ENCODE measurements around the gene IL17RB.
A peak's percentile ranks its signal among the peaks of the same experiment; 100 is the strongest.

The IL17RB gene

GRCh38 chr3:53812434-53812833, 33.9 kb upstream of the IL17RB start:
- no peak for DNase-seq

- no peak for DNase-seq
Measured at GRCh38 chr3:53813229-53813628, 33.1 kb upstream of the IL17RB start.

- no peak for DNase-seq
Measured at GRCh38 chr3:53813876-53814275, 32.5 kb upstream of the IL17RB start.

DNA sequence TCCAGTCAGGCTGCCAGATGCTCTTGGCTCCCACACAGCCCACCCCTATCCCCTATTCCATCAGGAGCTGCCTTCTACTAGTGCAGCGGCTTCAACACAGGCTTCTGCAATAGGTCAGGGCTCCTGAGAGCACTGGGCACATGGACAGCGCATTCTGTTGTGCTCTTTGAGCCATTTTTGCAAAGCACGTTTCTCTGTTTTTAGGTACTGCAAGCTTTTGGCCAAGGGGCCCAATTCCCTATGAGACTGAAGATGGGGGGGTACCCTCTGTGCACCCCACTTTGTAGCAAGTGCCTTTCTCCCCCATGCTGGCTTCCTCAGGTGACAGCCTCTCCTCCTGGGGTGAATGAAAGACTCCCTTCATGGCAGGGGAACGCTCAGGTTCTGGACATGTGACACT, 31.3 kb upstream of the IL17RB start:
- DNase-seq, result no peak

- DNase-seq, result no peak
Measured at GRCh38 chr3:53815651-53816050, 30.7 kb upstream of the IL17RB start.

- no peak for DNase-seq
Measured at GRCh38 chr3:53816425-53816824, 29.9 kb upstream of the IL17RB start.

DNA sequence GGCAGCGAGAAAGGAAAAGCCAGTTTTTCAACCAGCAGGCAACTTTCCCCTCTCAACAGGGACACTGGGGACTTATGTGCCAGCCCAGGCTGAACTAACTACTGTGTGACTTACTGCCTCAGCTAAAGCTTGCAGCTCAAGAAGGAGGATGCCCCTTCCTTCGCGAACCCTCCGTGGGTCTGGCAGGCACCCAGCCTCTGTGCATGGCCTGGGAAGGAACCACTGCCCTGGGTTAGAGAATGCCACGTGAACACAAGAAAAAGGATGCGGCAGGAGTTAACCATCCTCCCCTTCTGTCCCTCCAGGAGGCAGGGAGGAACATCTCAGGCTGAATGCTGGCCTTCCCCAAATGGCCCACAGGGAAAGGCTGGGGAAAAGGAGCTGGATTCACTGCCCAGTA, 29.2 kb upstream of the IL17RB start:
- no peak for DNase-seq

- DNase-seq, result no peak
Measured at GRCh38 chr3:53817809-53818208, 28.6 kb upstream of the IL17RB start.

DNA sequence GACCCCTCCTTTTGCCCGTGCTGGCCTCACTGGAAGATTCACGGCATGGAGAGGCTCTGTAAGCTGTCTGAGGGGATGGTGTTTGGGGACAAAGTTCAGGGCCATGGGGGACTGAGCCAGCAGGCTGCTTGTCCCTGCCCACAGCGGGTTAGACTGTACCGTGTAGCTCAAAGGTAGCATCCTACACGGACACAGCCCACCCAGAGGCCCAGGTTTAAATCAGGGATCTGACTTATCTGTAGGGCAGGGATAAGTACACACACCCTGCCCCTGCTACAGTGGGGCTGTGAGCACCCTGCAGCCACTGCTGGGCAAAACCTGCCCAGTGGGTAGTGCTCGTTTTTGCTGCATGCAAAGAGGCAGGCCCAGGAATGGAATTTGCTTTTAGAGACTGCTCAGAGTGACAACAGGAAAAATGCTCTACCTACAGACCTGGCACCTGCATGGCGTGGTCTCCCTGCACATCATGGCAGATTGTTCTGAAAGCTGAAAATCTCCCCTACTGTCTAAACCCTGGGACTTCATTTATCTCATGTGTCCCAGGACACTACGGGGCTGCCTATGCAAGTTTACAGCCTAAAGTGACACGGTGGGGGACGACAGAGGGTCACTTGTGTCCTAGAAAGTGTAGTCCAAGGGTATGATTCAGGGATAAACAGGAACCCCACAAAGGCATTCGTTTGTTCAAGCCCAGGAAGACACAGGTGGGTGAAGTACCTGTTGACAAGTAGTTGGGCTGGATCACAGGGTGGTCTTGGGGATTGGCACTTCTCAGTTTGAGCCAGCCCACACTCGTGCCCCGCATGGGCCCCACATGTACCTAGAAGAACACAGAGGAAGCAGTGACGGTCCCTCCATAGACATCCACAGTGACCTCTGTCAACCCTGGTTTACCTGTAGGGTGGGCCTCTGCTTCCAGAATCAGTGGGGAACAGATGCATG, 27.9 kb upstream of the IL17RB start:
- DNase-seq, result no peak

- DNase-seq, result no peak
Measured at GRCh38 chr3:53819163-53819868, 27.1 kb upstream of the IL17RB start.

DNA sequence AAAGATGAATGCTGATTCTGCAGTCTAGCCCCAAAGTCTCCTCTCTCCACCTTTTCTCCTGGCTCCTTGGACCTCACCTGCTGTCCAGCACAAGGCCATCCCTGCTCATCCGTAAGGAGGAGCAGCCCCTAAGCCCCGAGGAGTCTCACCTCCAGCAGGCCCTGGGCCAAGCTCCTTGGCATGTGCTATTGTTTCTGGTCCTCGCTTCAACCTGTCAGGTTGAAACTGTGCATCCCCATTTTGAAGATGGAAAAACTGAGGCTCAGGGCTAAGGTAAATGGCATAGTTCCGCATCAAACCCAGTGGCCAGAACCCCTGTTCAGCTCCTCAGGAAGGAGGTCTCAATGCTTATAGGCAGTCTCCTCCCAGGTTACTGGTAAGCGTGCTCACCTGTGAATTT, 26.3 kb upstream of the IL17RB start:
- DNase-seq, result no peak

GRCh38 chr3:53820756-53821580, 25.4 kb upstream of the IL17RB start:
- peak; percentile 71 for DNase-seq

DNA sequence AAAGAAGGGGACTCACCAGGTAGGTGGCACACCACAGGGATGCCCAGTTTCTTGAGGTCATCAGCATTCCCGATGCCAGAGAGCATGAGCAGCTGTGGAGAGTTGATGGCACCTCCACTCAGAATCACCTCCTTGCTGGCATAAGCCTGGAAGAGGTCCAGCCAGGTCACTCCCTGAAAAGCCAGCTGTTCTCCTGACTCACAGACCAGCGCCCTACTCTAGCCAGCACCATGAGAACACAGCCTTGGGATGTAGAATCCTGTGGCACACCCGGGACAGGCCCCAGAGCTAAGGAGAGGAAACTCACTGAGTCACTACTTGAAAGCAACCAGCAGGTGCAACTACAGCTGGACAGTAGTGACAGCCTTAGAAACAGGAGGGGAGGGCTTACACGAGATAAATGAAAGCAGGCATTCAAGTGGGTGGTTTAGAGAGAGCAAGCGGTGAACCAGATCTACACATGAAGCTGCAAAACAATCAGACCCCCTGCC, 24.7 kb upstream of the IL17RB start:
- DNase-seq, result no peak

- no peak for DNase-seq
Measured at GRCh38 chr3:53822331-53822741, 24.0 kb upstream of the IL17RB start.

- DNase-seq, result no peak
Measured at GRCh38 chr3:53823026-53823955, 23.1 kb upstream of the IL17RB start.

DNA sequence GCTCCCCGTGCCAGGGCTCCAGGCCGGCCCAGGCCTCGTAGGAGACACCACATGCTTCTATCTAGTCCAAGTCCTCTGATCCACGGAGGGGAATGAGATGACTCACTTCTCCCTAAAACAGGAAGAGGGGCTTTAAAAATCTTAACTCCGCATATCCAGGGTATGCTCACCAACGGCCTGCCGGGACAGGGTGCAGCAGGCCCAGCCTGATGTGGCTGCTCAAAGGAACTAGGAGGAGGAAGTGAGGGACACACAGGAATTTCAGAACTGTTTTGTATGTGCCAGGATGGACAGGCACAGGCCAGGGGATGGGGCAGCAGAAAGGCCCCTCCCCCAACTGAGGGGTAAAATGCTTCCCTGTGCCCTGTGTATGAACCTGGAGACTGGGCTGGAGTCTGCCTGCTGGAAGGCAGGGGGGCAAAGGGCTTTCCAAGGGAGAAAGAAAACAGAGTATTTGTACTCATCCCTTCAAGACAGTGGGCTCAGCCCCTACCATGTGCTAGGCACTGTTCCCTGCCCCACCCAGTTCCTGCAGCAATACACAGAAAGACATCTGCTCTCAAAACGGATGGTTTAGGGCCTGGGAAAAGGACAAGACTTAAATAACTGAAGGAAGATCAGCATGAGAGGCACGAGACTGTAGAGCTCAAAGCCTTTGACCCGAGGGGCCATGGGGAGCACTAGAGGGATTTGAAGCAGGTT, 22.3 kb upstream of the IL17RB start:
- no peak for DNase-seq

- no peak for DNase-seq
Measured at GRCh38 chr3:53824795-53825194, 21.6 kb upstream of the IL17RB start.

GRCh38 chr3:53826048-53826447, 20.3 kb upstream of the IL17RB start:
- no peak for DNase-seq

GRCh38 chr3:53828581-53828980, 17.8 kb upstream of the IL17RB start:
- DNase-seq, result no peak

DNA sequence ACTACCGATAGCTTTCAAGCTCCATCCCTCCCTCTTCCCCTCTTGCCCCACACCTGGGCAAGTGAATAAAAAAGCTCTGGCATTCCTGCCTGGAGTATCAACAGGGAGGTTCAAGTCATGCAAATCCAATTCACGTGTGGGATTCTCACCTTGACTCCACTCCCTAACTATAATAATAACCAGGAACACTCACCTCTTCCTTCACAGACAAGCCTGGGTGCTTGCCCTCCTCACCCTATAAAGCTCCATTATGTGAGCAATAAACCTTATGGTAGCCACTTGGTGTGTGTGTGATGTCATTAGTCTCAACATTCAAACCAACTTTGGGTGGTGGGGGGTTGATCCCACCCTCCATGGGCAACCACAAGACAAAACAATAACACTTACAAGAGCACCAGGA, 16.8 kb upstream of the IL17RB start:
- no peak for DNase-seq

GRCh38 chr3:53830944-53831343, 15.4 kb upstream of the IL17RB start:
- DNase-seq, result no peak

Data from right hindlimb (tissue), 1 donor.